NK-92 treated with Interleukin-12 subunit alpha and Interleukin-12 subunit beta, amount 100 ng/mL, for 24 hours (cell line): Measurements from ENCODE around the gene PIP4K2A.

ENCODE experiments used
- DNase-seq: peaks from one replicate; lab custom pipeline; 2025; lab: John Stamatoyannopoulos, UW

The PIP4K2A gene

GRCh38 chr10:22599048-22599561 is 115.3 kb downstream of the PIP4K2A start:
- DNase-seq, result no peak

GRCh38 chr10:22598478-22598877 is 115.9 kb downstream of the PIP4K2A start:
- DNase-seq, result no peak

- no peak for DNase-seq
Observed at GRCh38 chr10:22597138-22597537, 117.2 kb downstream of the PIP4K2A start.

- no peak for DNase-seq
Observed at GRCh38 chr10:22593636-22594198, 120.7 kb downstream of the PIP4K2A start.

GRCh38 chr10:22593026-22593425 is 121.4 kb downstream of the PIP4K2A start:
- no peak for DNase-seq

GRCh38 chr10:22589851-22590514 is 124.4 kb downstream of the PIP4K2A start:
- DNase-seq, result no peak

GRCh38 chr10:22588462-22588861 is 125.9 kb downstream of the PIP4K2A start:
- DNase-seq, result no peak

GRCh38 chr10:22583683-22584082 is 130.7 kb downstream of the PIP4K2A start:
- DNase-seq, result no peak

- no peak for DNase-seq
Observed at GRCh38 chr10:22581461-22581860, 132.9 kb downstream of the PIP4K2A start.

GRCh38 chr10:22580711-22581110 is 133.7 kb downstream of the PIP4K2A start:
- no peak for DNase-seq

- no peak for DNase-seq
Observed at GRCh38 chr10:22579826-22580225, 134.6 kb downstream of the PIP4K2A start.

- DNase-seq, result no peak
Observed at GRCh38 chr10:22573820-22574569, 140.4 kb downstream of the PIP4K2A start.

GRCh38 chr10:22570733-22571430 is 143.5 kb downstream of the PIP4K2A start:
- DNase-seq, result no peak

- DNase-seq, result no peak
Observed at GRCh38 chr10:22570234-22570633, 144.1 kb downstream of the PIP4K2A start.

- no peak for DNase-seq
Observed at GRCh38 chr10:22568928-22569327, 145.4 kb downstream of the PIP4K2A start.

- no peak for DNase-seq
Observed at GRCh38 chr10:22564060-22564459, 150.3 kb downstream of the PIP4K2A start.

GRCh38 chr10:22561909-22562308 is 152.5 kb downstream of the PIP4K2A start:
- no peak for DNase-seq

GRCh38 chr10:22560913-22561239 is 153.5 kb downstream of the PIP4K2A start:
- no peak for DNase-seq

- no peak for DNase-seq
Observed at GRCh38 chr10:22560096-22560912, 154.1 kb downstream of the PIP4K2A start.

GRCh38 chr10:22557321-22557720 is 157.1 kb downstream of the PIP4K2A start:
- no peak for DNase-seq

- no peak for DNase-seq
Observed at GRCh38 chr10:22556774-22557173, 157.6 kb downstream of the PIP4K2A start.
